Measurements from ENCODE around the gene QRICH1.

- peak in 6 of 11 experiments; percentile 12 to 42 (median 23) for TF ChIP-seq CTCF (IDR thresholded peaks at IDR 0.05 in 8 of 11, conservative IDR thresholded peaks at IDR 0.05 in 3 of 11)
- peak; percentile 100 for TF ChIP-seq POLR2AphosphoS5 (IDR thresholded peaks at IDR 0.05)
Observed at GRCh38 chr3:49028673-49029562, 65.0 kb downstream of the QRICH1 start, which contains the start of gene IMPDH2.
